HFF-Myc (cell line): ENCODE data around the gene LMNA.
A peak's percentile ranks its signal among the peaks of the same experiment; 100 is the strongest.

Experiments used
- DNase-seq: peaks from one replicate; pipeline ENCODE4 v3.0.0-alpha.2; 2011; ENCODE audit warnings: low read depth; ENCODE audit errors: extremely low read depth
- H3K4me3 ChIP-seq: replicated peaks from 2 replicates; pipeline ENCODE4 v1.5.1; 2011; ENCODE audit warnings: low read depth, mild to moderate bottlenecking, control low read depth, low read length
- CTCF ChIP-seq: IDR thresholded peaks from 2 replicates; pipeline ENCODE4 v1.5.1; 2012; ENCODE audit warnings: mild to moderate bottlenecking, low read depth, low read length, control low read depth; ENCODE audit errors: missing control alignments

Gene LMNA

GRCh38 chr1:156135930-156136871 is 21.7 kb downstream of the LMNA start:
- no peak for DNase-seq

GRCh38 chr1:156136970-156137483 is 22.5 kb downstream of the LMNA start:
- H3K4me3 ChIP-seq = no peak overlapping the region
- DNase-seq = no peak
- TF ChIP-seq CTCF = peak; percentile 37

More at GRCh38 chr1:156135930-156136871, 21.7 kb downstream of the LMNA start:
- H3K4me3 ChIP-seq = no peak overlapping the region
- no peak for TF ChIP-seq CTCF

- DNase-seq = no peak
- TF ChIP-seq CTCF = no peak
- no peak overlapping the region for H3K4me3 ChIP-seq
These were observed 24.0 kb downstream of the LMNA start for GRCh38 chr1:156138458-156138867.

GRCh38 chr1:156140879-156141707 is 26.6 kb downstream of the LMNA start:
- DNase-seq = no peak
- no peak overlapping the region for H3K4me3 ChIP-seq
- TF ChIP-seq CTCF = peak; percentile 53

GRCh38 chr1:156143765-156144489 is 29.4 kb downstream of the LMNA start:
- TF ChIP-seq CTCF = no peak
- DNase-seq = no peak
- no peak overlapping the region for H3K4me3 ChIP-seq

GRCh38 chr1:156144742-156145141 is 30.2 kb downstream of the LMNA start:
- DNase-seq = no peak
- H3K4me3 ChIP-seq = no peak overlapping the region
- no peak for TF ChIP-seq CTCF
